ENCODE measurements around the gene IL31. TPM values are rescaled to one million over a fixed set of nuclear protein-coding genes. Genes with fewer than 3 reads are reported as not detected.

IL31 gene
- total RNA-seq, 1 donor from 2014 or later = not detected

Other genes with a start within 250 kb of the IL31 start
- gene BCL7A, start 152.3 kb downstream of the IL31 start, total RNA-seq = 18.2 TPM
- gene MLXIP, start 95.5 kb downstream of the IL31 start, total RNA-seq = 24.7 TPM
- gene LRRC43, start 8.9 kb upstream of the IL31 start, total RNA-seq = 0.43 TPM
- not detected for gene B3GNT4, start 29.5 kb upstream of the IL31 start, total RNA-seq
- 30.9 TPM for gene DIABLO, start 51.8 kb upstream of the IL31 start, total RNA-seq
- gene VPS33A, start 92.3 kb upstream of the IL31 start, total RNA-seq = 9.2 TPM
- 107 TPM for gene CLIP1, start 248.4 kb upstream of the IL31 start, total RNA-seq

Data from cardiac septum (tissue), 1 donor.